GM23338 (cell line): ENCODE measurements around the gene LLGL2. TPM values are rescaled to one million over a fixed set of nuclear protein-coding genes. Genes with fewer than 3 reads are reported as not detected.
A peak's percentile ranks its signal among the peaks of the same experiment; 100 is the strongest.

ENCODE experiments used
- ATAC-seq: fragments of 200-7000 bp; cut with Tn5 transposase; 3 replicates; pipeline ENCODE4 v1.9.1; 2020
- DNase-seq: peaks from one replicate; pipeline ENCODE4 v3.0.0-alpha.2; 2015; ENCODE audit warnings: low spot score
- H2AFZ ChIP-seq: fragments of 200-600 bp; sonication (generic); 2 replicates; pipeline ENCODE4 v1.8.0; 2016; ENCODE audit warnings: antibody characterized with exemption, mild to moderate bottlenecking, moderate library complexity
- H3F3A ChIP-seq: fragments of 200-600 bp; sonication (generic); replicated peaks from 2 replicates; pipeline ENCODE4 v1.8.0; 2017; ENCODE audit warnings: antibody characterized with exemption, mixed run types, low read depth
- H3K27ac ChIP-seq: fragments of 200-600 bp; sonication (generic); 2 replicates; pipeline ENCODE4 v1.6.1; 2016; ENCODE audit warnings: low read depth
- H3K27me3 ChIP-seq: fragments of 200-600 bp; sonication (generic); 2 replicates; pipeline ENCODE4 v1.8.0; 2016; ENCODE audit warnings: mild to moderate bottlenecking, mixed run types, moderate library complexity; ENCODE audit not compliant: insufficient read depth
- H3K36me3 ChIP-seq: fragments of 200-600 bp; sonication (generic); 2 replicates; pipeline ENCODE4 v1.8.0; 2016; ENCODE audit warnings: mild to moderate bottlenecking; ENCODE audit not compliant: insufficient read depth
- H3K4me1 ChIP-seq: fragments of 200-600 bp; sonication (generic); 2 replicates; pipeline ENCODE4 v1.8.0; 2016; ENCODE audit warnings: mild to moderate bottlenecking, moderate library complexity; ENCODE audit not compliant: insufficient read depth
- H3K4me2 ChIP-seq: fragments of 200-600 bp; sonication (generic); 2 replicates; pipeline ENCODE4 v1.7.1; 2017; ENCODE audit warnings: mixed run types
- H3K4me3 ChIP-seq: fragments of 200-600 bp; sonication (generic); 2 replicates; pipeline ENCODE4 v1.6.1; 2016; ENCODE audit warnings: mixed run types
- H3K79me2 ChIP-seq: fragments of 200-600 bp; sonication (generic); replicated peaks from 2 replicates; pipeline ENCODE4 v1.8.0; 2017; ENCODE audit warnings: mild to moderate bottlenecking; ENCODE audit not compliant: insufficient read depth
- H3K9me2 ChIP-seq: fragments of 200-600 bp; sonication (generic); 2 replicates; pipeline ENCODE4 v1.8.0; 2017; ENCODE audit not compliant: insufficient read depth
- H4K20me1 ChIP-seq: fragments of 200-600 bp; sonication (generic); replicated peaks from 2 replicates; pipeline ENCODE4 v1.8.0; 2017; ENCODE audit warnings: mild to moderate bottlenecking; ENCODE audit not compliant: insufficient read depth
- H3K27ac Mint-ChIP-seq: 2 replicates; pipeline ENCODE4 v1.8.0; 2020; ENCODE audit warnings: inconsistent platforms, mild to moderate bottlenecking, moderate library complexity, mixed read lengths
- H3K27me3 Mint-ChIP-seq: 3 replicates; pipeline ENCODE4 v1.8.0; 2022; ENCODE audit warnings: low read depth, mild to moderate bottlenecking, moderate library complexity, mixed read lengths, inconsistent platforms; ENCODE audit not compliant: insufficient read depth, poor library complexity
- H3K36me3 Mint-ChIP-seq: 3 replicates; pipeline ENCODE4 v1.8.0; 2021; ENCODE audit warnings: low read depth, mild to moderate bottlenecking, inconsistent platforms, moderate library complexity, mixed read lengths
- H3K4me1 Mint-ChIP-seq: 3 replicates; pipeline ENCODE4 v1.8.0; 2020; ENCODE audit warnings: mild to moderate bottlenecking, inconsistent platforms, mixed read lengths
- H3K4me3 Mint-ChIP-seq: 3 replicates; pipeline ENCODE4 v1.8.0; 2021; ENCODE audit warnings: moderate library complexity, mild to moderate bottlenecking, inconsistent platforms, mixed read lengths
- H3K9me3 Mint-ChIP-seq: 3 replicates; pipeline ENCODE4 v1.8.0; 2020; ENCODE audit warnings: moderate library complexity, mild to moderate bottlenecking, inconsistent platforms, mixed read lengths
- CREB1 ChIP-seq: fragments of 250-450 bp; sonication (Bioruptor Pico); IDR thresholded peaks from 2 replicates; pipeline ENCODE4 v1.5.0; 2020; ENCODE audit warnings: low read depth, mild to moderate bottlenecking, moderate library complexity
- NANOG ChIP-seq: IDR thresholded peaks from 2 replicates; pipeline ENCODE4 v1.6.1; 2016; ENCODE audit warnings: antibody characterized with exemption, borderline replicate concordance
- POLR2AphosphoS5 ChIP-seq: IDR thresholded peaks from 2 replicates; pipeline ENCODE4 v1.6.1; 2016; ENCODE audit warnings: antibody characterized with exemption, low read depth
- ZNF114 ChIP-seq: fragments of 250-450 bp; sonication (Bioruptor Pico); IDR thresholded peaks from 2 replicates; pipeline ENCODE4 v1.5.0; 2020; ENCODE audit warnings: mild to moderate bottlenecking, moderate library complexity
- ZNF331 ChIP-seq: fragments of 250-450 bp; sonication (Bioruptor Pico); IDR thresholded peaks from 2 replicates; pipeline ENCODE4 v1.5.0; 2020; ENCODE audit warnings: low read depth, mild to moderate bottlenecking, moderate library complexity
- polyA plus RNA-seq: library from polyadenylated mRNA; unstranded; fragments of >200 nt; fragmentation: Nextera tagmentation; extraction: Ambion mirVana; gene quantifications from 2 replicates; pipeline ENCODE4 v1.2.1, GENCODE V29; 2016
- total RNA-seq: library from RNA; depleted of rRNA; stranded (reverse); fragments of >200 nt; shearing (Covaris generic); gene quantifications from 2 replicates; pipeline ENCODE4 v1.2.3, GENCODE V29; 2014
- TF ChIP-seq, protein P1 (sequence below), 2 experiments: fragments of 200-600 bp in 1 of 2; sonication (generic) in 1 of 2; conservative IDR thresholded peaks; 2 replicates each; pipeline versions ENCODE4 v1.5.1 to v1.6.1; 2016 to 2017; ENCODE audit warnings: antibody characterized with exemption in 2 of 2, low read depth in 2 of 2, mild to moderate bottlenecking in 2 of 2, moderate library complexity in 1 of 2
- TF ChIP-seq, protein P2 (sequence below): IDR thresholded peaks from one replicate; pipeline ENCODE4 v1.6.1; 2018; ENCODE audit warnings: antibody characterized with exemption; ENCODE audit not compliant: unreplicated experiment

Gene LLGL2
- total and polyA plus RNA-seq, 2 experiments from 2014 or later, result 62.5 to 78.5 TPM

DNA sequence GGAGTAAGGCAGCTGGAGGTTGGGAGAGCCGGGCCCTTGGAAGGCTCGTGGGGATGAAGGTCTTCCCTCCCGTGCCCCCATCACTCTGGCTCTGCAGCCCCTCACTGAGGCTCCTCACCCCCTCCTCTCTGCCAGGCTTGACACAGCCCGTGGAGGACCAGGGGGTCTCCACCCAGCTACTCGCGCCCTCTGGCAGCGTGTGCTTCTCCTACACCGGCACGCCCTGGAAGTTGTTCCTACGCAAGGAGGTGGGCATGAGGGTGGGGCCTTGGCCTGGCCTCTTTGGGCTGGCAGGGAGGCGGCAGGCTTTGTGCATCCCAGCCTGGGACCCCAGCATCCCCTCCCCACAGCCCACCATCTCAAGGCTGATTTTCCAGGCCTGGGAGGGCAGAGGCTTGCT lies 92.2 kb downstream of the LLGL2 start:
- H3K27me3 Mint-ChIP-seq, result peaks cover 24% of the 10 kb centered on the region
- no peaks in the 10 kb centered on the region for H3K27me3 ChIP-seq
- H3K27ac Mint-ChIP-seq, result no peak overlapping the region
- no peaks in the 10 kb centered on the region; the same call in 2 of the 3 replicates for H3K9me3 Mint-ChIP-seq
- no peak overlapping the region for H3K4me3 Mint-ChIP-seq
- DNase-seq (no peak), ATAC-seq (no peak)
- H3K4me1 Mint-ChIP-seq, result peaks cover 3% of the 10 kb centered on the region; the same call in 1 of the 3 replicates
- H3K4me1 ChIP-seq, result no peaks in the 10 kb centered on the region
- no peaks in the 10 kb centered on the region for H3K79me2 ChIP-seq
- no peak overlapping the region for H3K27ac ChIP-seq
- no peak overlapping the region for H2AFZ ChIP-seq
- no peaks in the 10 kb centered on the region for H4K20me1 ChIP-seq
- H3K4me2 ChIP-seq, result no peak overlapping the region
- no peaks in the 10 kb centered on the region for H3K9me2 ChIP-seq
- H3K36me3 ChIP-seq, result no peaks in the 10 kb centered on the region
- no peak overlapping the region for H3K4me3 ChIP-seq
- no peaks in the 10 kb centered on the region for H3K36me3 Mint-ChIP-seq
- TF ChIP-seq, protein P1, sequence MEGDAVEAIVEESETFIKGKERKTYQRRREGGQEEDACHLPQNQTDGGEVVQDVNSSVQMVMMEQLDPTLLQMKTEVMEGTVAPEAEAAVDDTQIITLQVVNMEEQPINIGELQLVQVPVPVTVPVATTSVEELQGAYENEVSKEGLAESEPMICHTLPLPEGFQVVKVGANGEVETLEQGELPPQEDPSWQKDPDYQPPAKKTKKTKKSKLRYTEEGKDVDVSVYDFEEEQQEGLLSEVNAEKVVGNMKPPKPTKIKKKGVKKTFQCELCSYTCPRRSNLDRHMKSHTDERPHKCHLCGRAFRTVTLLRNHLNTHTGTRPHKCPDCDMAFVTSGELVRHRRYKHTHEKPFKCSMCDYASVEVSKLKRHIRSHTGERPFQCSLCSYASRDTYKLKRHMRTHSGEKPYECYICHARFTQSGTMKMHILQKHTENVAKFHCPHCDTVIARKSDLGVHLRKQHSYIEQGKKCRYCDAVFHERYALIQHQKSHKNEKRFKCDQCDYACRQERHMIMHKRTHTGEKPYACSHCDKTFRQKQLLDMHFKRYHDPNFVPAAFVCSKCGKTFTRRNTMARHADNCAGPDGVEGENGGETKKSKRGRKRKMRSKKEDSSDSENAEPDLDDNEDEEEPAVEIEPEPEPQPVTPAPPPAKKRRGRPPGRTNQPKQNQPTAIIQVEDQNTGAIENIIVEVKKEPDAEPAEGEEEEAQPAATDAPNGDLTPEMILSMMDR (conservative IDR thresholded peaks at IDR 0.05; ENCODE audit: low read depth in 2 of 2), result no peak
- H3F3A ChIP-seq, result no peaks in the 10 kb centered on the region

DNA sequence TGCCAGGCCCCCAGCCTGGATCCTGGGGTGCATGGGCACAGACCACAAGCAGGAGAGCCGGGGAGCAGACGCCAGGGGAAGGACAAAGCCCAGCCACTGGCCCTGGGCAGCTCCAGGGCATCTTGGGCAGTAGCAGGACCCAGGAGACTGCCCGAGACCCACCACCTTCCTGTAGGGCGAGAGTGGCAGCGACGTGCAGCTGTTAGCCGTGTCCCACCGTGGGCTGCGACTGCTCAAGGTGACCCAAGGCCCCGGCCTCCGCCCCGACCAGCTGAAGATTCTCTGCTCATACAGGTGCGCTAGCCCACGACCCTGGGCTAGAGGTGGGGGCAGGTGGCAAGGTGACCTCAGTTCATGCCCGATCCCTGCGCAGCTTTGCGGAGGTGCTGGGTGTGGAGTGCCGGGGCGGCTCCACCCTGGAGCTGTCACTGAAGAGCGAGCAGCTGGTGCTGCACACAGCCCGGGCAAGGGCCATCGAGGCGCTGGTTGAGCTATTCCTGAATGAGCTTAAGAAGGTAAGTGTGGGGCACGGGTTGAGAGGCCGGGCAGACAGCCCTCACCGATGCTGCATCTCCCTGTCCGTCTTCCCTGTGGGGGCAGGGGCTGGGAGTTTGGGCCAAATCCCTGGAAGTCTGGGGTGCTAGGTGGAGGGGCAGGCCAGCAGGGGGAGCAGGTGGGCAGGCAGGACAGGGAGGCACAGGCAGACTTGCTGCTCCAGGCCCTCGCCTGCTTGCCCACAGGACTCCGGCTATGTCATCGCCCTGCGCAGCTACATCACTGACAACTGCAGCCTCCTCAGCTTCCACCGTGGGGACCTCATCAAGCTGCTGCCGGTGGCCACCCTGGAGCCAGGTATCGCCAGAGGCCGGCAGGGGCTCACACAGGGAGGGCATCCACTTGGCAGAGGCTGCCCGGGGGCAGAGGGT lies 94.3 kb downstream of the LLGL2 start:
- H4K20me1 ChIP-seq, result no peaks in the 10 kb centered on the region
- H3K27me3 ChIP-seq, result no peaks in the 10 kb centered on the region
- ATAC-seq (peak; percentile 88), DNase-seq (peak; percentile 92)
- Mint-ChIP-seq H3K27ac (no peak overlapping the region), H3K9me3 (no peaks in the 10 kb centered on the region; the same call in 2 of the 3 replicates), H3K27me3 (peaks cover 31% of the 10 kb centered on the region), H3K4me3 (no peak overlapping the region), H3K36me3 (no peaks in the 10 kb centered on the region), H3K4me1 (peaks cover 3% of the 10 kb centered on the region; the same call in 1 of the 3 replicates)
- no peak overlapping the region for H3K4me3 ChIP-seq
- no peaks in the 10 kb centered on the region for H3K9me2 ChIP-seq
- no peak overlapping the region; the same call in 1 of the 2 replicates for H3K4me2 ChIP-seq
- H2AFZ ChIP-seq, result no peak overlapping the region
- no peaks in the 10 kb centered on the region for H3K79me2 ChIP-seq
- H3K27ac ChIP-seq, result no peak overlapping the region
- H3K4me1 ChIP-seq, result no peaks in the 10 kb centered on the region
- H3K36me3 ChIP-seq, result no peaks in the 10 kb centered on the region
- TF ChIP-seq POLR2AphosphoS5 (no peak), CREB1 (CRISPR knock-in tag) (peak; percentile 82)
- TF ChIP-seq, protein P1 (conservative IDR thresholded peaks at IDR 0.05; ENCODE audit: low read depth in 2 of 2), result peak; percentile 70 to 93
- no peaks in the 10 kb centered on the region for H3F3A ChIP-seq

DNA sequence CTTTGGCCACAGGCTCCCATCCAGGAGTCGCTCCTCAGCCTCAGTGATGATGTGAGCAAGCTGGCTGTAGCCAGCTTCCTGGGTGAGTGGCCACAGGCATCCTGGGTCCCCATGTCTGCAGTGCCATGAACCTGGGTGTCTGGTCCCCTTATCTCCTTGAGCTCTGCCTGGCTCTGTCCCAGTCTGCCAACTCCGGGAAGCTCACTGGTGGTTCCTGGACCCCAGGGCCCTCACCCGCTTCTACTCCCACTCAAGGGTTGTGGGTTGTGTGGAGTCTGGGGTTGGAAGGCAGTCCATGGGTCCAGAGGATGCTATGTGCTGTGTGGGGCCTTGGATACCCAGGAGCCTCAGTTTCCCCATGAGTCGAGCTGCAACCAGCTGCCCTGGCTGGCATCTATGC lies 96.0 kb downstream of the LLGL2 start:
- Mint-ChIP-seq H3K9me3 (no peaks in the 10 kb centered on the region; the same call in 2 of the 3 replicates), H3K36me3 (no peaks in the 10 kb centered on the region), H3K27ac (no peak overlapping the region), H3K27me3 (peaks cover 31% of the 10 kb centered on the region), H3K4me3 (no peak overlapping the region), H3K4me1 (peaks cover 3% of the 10 kb centered on the region; the same call in 1 of the 3 replicates)
- ATAC-seq (no peak), DNase-seq (no peak)
- H3K4me2 ChIP-seq, result no peak overlapping the region
- no peaks in the 10 kb centered on the region for H4K20me1 ChIP-seq
- H2AFZ ChIP-seq, result no peak overlapping the region
- H3K9me2 ChIP-seq, result no peaks in the 10 kb centered on the region
- H3K27ac ChIP-seq, result no peak overlapping the region
- no peaks in the 10 kb centered on the region for H3K27me3 ChIP-seq
- H3K36me3 ChIP-seq, result no peaks in the 10 kb centered on the region
- H3F3A ChIP-seq, result no peaks in the 10 kb centered on the region
- H3K4me1 ChIP-seq, result no peaks in the 10 kb centered on the region
- no peak overlapping the region for H3K4me3 ChIP-seq
- H3K79me2 ChIP-seq, result no peaks in the 10 kb centered on the region
- no peak for TF ChIP-seq NANOG
- TF ChIP-seq, protein P2, sequence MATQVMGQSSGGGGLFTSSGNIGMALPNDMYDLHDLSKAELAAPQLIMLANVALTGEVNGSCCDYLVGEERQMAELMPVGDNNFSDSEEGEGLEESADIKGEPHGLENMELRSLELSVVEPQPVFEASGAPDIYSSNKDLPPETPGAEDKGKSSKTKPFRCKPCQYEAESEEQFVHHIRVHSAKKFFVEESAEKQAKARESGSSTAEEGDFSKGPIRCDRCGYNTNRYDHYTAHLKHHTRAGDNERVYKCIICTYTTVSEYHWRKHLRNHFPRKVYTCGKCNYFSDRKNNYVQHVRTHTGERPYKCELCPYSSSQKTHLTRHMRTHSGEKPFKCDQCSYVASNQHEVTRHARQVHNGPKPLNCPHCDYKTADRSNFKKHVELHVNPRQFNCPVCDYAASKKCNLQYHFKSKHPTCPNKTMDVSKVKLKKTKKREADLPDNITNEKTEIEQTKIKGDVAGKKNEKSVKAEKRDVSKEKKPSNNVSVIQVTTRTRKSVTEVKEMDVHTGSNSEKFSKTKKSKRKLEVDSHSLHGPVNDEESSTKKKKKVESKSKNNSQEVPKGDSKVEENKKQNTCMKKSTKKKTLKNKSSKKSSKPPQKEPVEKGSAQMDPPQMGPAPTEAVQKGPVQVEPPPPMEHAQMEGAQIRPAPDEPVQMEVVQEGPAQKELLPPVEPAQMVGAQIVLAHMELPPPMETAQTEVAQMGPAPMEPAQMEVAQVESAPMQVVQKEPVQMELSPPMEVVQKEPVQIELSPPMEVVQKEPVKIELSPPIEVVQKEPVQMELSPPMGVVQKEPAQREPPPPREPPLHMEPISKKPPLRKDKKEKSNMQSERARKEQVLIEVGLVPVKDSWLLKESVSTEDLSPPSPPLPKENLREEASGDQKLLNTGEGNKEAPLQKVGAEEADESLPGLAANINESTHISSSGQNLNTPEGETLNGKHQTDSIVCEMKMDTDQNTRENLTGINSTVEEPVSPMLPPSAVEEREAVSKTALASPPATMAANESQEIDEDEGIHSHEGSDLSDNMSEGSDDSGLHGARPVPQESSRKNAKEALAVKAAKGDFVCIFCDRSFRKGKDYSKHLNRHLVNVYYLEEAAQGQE, result no peak
- TF ChIP-seq ZNF114 (CRISPR knock-in tag), result no peak
- TF ChIP-seq ZNF331, result no peak
- TF ChIP-seq, protein P1 (conservative IDR thresholded peaks at IDR 0.05; ENCODE audit: low read depth in 2 of 2), result no peak
- no peak for TF ChIP-seq POLR2AphosphoS5
